PC-3 (cell line): Measurements from ENCODE around the gene MAMLD1.

Experiments used
- CTCF ChIP-seq: fragments of 300-600 bp; sonication (generic); conservative IDR thresholded peaks from 2 replicates; pipeline ENCODE4 v1.5.1; 2017; ENCODE audit warnings: antibody characterized with exemption, low read depth, mild to moderate bottlenecking, low read length
- EZH2 ChIP-seq: fragments of 300-600 bp; sonication (generic); IDR thresholded peaks from one replicate; pipeline ENCODE4 v1.6.1; 2017; ENCODE audit warnings: antibody characterized with exemption, mild to moderate bottlenecking, low read length; ENCODE audit not compliant: unreplicated experiment
- EZH2phosphoT487 ChIP-seq: fragments of 300-600 bp; sonication (generic); IDR thresholded peaks from 2 replicates; pipeline ENCODE4 v1.6.1; 2018; ENCODE audit warnings: mild to moderate bottlenecking, antibody characterized with exemption, low read length, borderline replicate concordance

DNA sequence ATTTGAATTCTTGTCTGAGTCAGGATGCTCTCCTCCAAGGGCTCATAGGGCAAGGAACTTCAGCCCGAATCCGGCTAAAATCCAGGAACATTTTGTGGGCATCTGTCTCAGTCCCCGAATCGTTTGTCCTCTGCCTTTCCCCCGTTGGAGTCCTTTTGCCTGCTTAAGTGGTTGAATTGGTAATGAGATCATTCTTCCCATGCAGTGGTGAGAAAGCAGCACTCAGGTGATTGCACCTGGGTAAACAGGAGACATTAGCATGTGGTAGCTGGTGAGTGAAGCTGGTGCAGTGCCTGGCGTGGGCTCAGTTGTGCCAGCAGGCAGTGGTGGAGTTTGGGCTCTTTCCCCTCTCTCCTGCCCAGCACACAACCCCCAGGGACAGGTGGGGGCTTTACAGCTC, 143.4 kb downstream of the MAMLD1 start:
- TF ChIP-seq CTCF (no peak), EZH2phosphoT487 (no peak), EZH2 (no peak)
